GM23248 (cell line): ENCODE data around the gene TRAF2. TPM values are rescaled to one million over a fixed set of nuclear protein-coding genes. Genes with fewer than 3 reads are reported as not detected.

Experiments
- DNase-seq: peaks from one replicate; pipeline ENCODE4 v3.0.0-alpha.2; 2015
- H2AFZ ChIP-seq: fragments of 200-600 bp; sonication (generic); 2 replicates; pipeline ENCODE4 v1.6.1; 2016; ENCODE audit warnings: antibody characterized with exemption
- H3F3A ChIP-seq: fragments of 200-600 bp; sonication (generic); 2 replicates; pipeline ENCODE4 v1.6.1; 2016; ENCODE audit warnings: mild to moderate bottlenecking, antibody characterized with exemption, mixed run types; ENCODE audit not compliant: insufficient read depth
- H3K27ac ChIP-seq: fragments of 200-600 bp; sonication (generic); 2 replicates; pipeline ENCODE4 v1.5.1; 2016; ENCODE audit warnings: mild to moderate bottlenecking
- H3K27me3 ChIP-seq: fragments of 200-600 bp; sonication (generic); replicated peaks from 2 replicates; pipeline ENCODE4 v1.6.1; 2016; ENCODE audit warnings: mild to moderate bottlenecking; ENCODE audit not compliant: insufficient read depth
- H3K36me3 ChIP-seq: fragments of 200-600 bp; sonication (generic); 2 replicates; pipeline ENCODE4 v1.6.1; 2016; ENCODE audit warnings: low read depth, mild to moderate bottlenecking
- H3K4me1 ChIP-seq: fragments of 200-600 bp; sonication (generic); 2 replicates; pipeline ENCODE4 v1.6.1; 2016; ENCODE audit warnings: mild to moderate bottlenecking; ENCODE audit not compliant: insufficient read depth
- H3K4me2 ChIP-seq: fragments of 200-600 bp; sonication (generic); one replicate; pipeline ENCODE4 v1.6.1; 2016; ENCODE audit warnings: mild to moderate bottlenecking; ENCODE audit not compliant: unreplicated experiment
- H3K4me3 ChIP-seq: fragments of 200-600 bp; sonication (generic); 2 replicates; pipeline ENCODE4 v1.5.1; 2016; ENCODE audit warnings: mild to moderate bottlenecking
- H3K79me2 ChIP-seq: fragments of 200-600 bp; sonication (generic); 2 replicates; pipeline ENCODE4 v1.6.1; 2016; ENCODE audit warnings: mild to moderate bottlenecking; ENCODE audit not compliant: insufficient read depth
- H3K9ac ChIP-seq: fragments of 200-600 bp; sonication (generic); 2 replicates; pipeline ENCODE4 v1.6.1; 2016; ENCODE audit warnings: mild to moderate bottlenecking
- H3K9me2 ChIP-seq: fragments of 200-600 bp; sonication (generic); 2 replicates; pipeline ENCODE4 v1.6.1; 2016; ENCODE audit warnings: mixed run types, mild to moderate bottlenecking, moderate library complexity; ENCODE audit not compliant: insufficient read depth
- H3K9me3 ChIP-seq: fragments of 200-600 bp; sonication (generic); one replicate; pipeline ENCODE4 v1.6.1; 2017; ENCODE audit warnings: low read depth
- H4K20me1 ChIP-seq: fragments of 200-600 bp; sonication (generic); 2 replicates; pipeline ENCODE4 v1.6.0; 2016; ENCODE audit not compliant: insufficient read depth
- EZH2 ChIP-seq: fragments of 200-600 bp; sonication (generic); IDR thresholded peaks from 2 replicates; pipeline ENCODE4 v1.6.1; 2018; ENCODE audit warnings: antibody characterized with exemption, mild to moderate bottlenecking; ENCODE audit not compliant: insufficient read depth, poor library complexity, severe bottlenecking
- EZH2phosphoT487 ChIP-seq: fragments of 200-600 bp; sonication (generic); IDR thresholded peaks from 2 replicates; pipeline ENCODE4 v1.6.1; 2018; ENCODE audit warnings: antibody characterized with exemption, moderate library complexity, mild to moderate bottlenecking, low read depth; ENCODE audit not compliant: insufficient read depth
- WGBS, 2 experiments: methylation state at CpG; one replicate each; pipeline ENCODE4 v1.1.6; 2015 to 2017; ENCODE audit warnings: low lambda C conversion rate in 2 of 2, low coverage in 1 of 2; ENCODE audit errors: missing lambda C conversion rate in 2 of 2; 5-methylcytosine and 5-hydroxymethylcytosine counted together
- in situ Hi-C: fragments of 300-500 bp; cut with MboI; formaldehyde crosslinking; loops from 2 replicates; pipeline ENCODE4 v1.15.0; 2020
- polyA plus RNA-seq: library from polyadenylated mRNA; unstranded; fragments of >200 nt; fragmentation: Nextera tagmentation; extraction: Ambion mirVana; gene quantifications from 2 replicates; pipeline ENCODE4 v1.2.1, GENCODE V29; 2016
- total RNA-seq: library from RNA; depleted of rRNA; stranded (reverse); fragments of >200 nt; shearing (Covaris generic); gene quantifications from 2 replicates; pipeline ENCODE4 v1.2.3, GENCODE V29; 2014

TRAF2 gene
- total and polyA plus RNA-seq, 2 experiments from 2014 or later, result 8.1 to 15.0 TPM

DNA sequence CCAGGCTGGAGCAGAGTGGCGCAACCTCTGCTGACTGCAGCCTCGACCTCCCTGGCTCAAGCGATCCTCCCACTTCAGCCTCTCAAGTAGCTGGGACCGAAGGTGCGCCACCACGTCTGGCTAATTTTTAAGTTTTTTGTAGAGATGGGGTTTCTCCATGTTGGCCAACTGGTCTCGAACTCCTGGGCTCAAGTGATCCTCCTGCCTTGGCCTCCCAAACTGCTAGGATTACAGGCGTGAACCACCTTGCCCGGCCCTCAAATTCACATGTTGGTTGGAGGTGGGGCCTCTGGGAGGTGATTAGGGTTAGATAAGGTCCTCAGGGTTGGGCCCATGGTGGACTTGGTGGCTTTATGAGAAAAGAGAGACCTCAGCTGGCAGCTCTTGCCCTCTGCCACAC is 75.8 kb downstream of the TRAF2 start:
- in situ Hi-C loops, result no loop called here
- 84 to 85% methylated on average over 9 of the region's 9 CpGs for WGBS, 2 experiments
- no peak for DNase-seq

DNA sequence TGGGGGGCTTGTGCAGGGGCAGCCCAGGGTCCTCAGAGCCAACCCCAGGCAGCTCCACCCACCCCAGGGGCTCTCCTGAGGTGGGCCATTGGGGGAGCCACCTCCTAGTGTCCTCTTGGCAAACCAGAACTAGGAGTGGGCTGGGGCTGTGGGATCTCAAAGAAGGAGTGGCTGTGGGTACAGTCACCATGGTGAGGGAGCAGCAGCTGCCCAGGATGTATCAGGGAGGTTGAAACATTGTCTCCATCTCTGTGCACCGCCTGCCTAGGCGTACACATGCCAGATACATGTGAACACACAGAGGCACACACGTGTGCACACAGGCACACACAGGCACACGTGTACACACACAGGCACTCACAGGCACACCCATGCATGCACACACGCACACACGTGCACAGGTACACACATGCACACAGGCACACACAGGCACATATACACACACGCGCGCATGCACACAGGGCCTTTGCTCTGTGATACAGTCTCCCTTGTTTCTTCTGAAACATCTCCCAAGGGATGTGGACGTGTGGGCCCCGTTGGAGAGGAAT is 76.5 kb downstream of the TRAF2 start:
- 67 to 69% methylated on average over 11 of the region's 11 CpGs for WGBS, 2 experiments
- in situ Hi-C loops, result no loop called here

More for the DNA sequence above, 75.8 kb downstream of the TRAF2 start:
- Histone ChIP-seq H3K36me3 (no peaks in the 10 kb centered on the region), H3K4me1 (no peaks in the 10 kb centered on the region), H3K4me3 (no peak overlapping the region), H3K9me2 (no peaks in the 10 kb centered on the region), H3F3A (no peaks in the 10 kb centered on the region), H2AFZ (no peak overlapping the region), H3K27me3 (no peaks in the 10 kb centered on the region), H3K27ac (no peak overlapping the region), H3K9ac (no peak overlapping the region), H4K20me1 (no peaks in the 10 kb centered on the region), H3K79me2 (no peaks in the 10 kb centered on the region), H3K4me2 (no peak overlapping the region), H3K9me3 (no peaks in the 10 kb centered on the region)
- TF ChIP-seq EZH2 (no peak), EZH2phosphoT487 (no peak)

DNA sequence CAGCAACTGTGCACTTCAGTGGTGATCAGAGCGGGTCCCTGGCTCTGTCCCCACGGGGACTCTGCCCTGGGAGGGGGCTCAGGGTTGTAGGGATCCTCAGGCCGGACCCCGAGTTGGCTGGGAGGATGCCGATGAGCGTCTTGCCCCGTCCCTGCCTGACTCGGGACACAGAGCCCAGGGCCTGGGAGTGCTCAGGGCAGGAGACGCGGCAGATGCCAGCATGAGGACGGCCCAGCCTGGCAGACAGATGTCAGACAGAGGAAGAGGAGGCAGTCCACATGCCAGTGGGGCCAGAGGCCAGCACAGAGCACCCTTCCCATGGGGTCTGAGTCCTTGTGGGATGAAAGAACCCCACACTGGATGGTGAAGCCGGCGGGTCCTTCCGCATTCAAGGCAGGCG is 77.0 kb downstream of the TRAF2 start:
- H3K9ac ChIP-seq, result no peak overlapping the region
- no peak for DNase-seq
- 51 to 60% methylated on average over 15 of the region's 15 CpGs for WGBS, 2 experiments
- H3K4me2 ChIP-seq, result no peak overlapping the region
- H4K20me1 ChIP-seq, result no peaks in the 10 kb centered on the region
- TF ChIP-seq EZH2phosphoT487 (no peak), EZH2 (no peak)
- no peak overlapping the region for H3K27ac ChIP-seq
- in situ Hi-C loops, result no loop called here
- H3K36me3 ChIP-seq, result no peaks in the 10 kb centered on the region
- H3K79me2 ChIP-seq, result no peaks in the 10 kb centered on the region
- H3K4me1 ChIP-seq, result no peaks in the 10 kb centered on the region
- no peaks in the 10 kb centered on the region for H3K9me3 ChIP-seq
- no peaks in the 10 kb centered on the region for H3K27me3 ChIP-seq
- no peak overlapping the region for H3K4me3 ChIP-seq
- H3F3A ChIP-seq, result no peaks in the 10 kb centered on the region
- no peaks in the 10 kb centered on the region for H3K9me2 ChIP-seq
- no peak overlapping the region for H2AFZ ChIP-seq

More for the DNA sequence above, 76.5 kb downstream of the TRAF2 start:
- Histone ChIP-seq H3K36me3 (no peaks in the 10 kb centered on the region), H3F3A (no peaks in the 10 kb centered on the region), H3K9me2 (no peaks in the 10 kb centered on the region), H3K4me2 (no peak overlapping the region), H3K27me3 (no peaks in the 10 kb centered on the region), H3K9me3 (no peaks in the 10 kb centered on the region), H3K4me3 (no peak overlapping the region), H3K4me1 (no peaks in the 10 kb centered on the region), H3K9ac (no peak overlapping the region), H3K27ac (no peak overlapping the region), H3K79me2 (no peaks in the 10 kb centered on the region), H2AFZ (no peak overlapping the region), H4K20me1 (no peaks in the 10 kb centered on the region)
- TF ChIP-seq EZH2, result no peak
- no peak for TF ChIP-seq EZH2phosphoT487
- DNase-seq, result no peak

DNA sequence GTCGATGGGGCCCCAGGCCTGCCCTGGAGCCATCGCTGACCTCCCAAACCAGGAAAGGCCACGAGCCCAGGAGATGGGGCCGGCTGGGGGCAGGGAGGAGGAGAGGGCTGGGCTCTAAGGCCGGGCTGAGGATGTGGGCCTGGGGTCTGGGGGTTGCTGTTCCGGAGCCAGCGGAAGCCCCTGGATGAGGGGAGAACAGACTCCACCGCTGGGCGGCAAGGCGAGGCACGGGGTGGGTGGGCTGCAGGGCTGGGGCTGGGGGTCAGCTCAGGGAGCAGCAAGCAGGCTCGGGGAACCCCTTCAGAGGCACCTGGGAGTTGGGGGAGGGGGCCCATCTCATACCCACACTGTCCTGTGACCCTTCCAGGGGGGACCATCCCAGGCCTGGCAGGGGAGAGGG is 77.4 kb downstream of the TRAF2 start:
- Histone ChIP-seq H3K4me2 (no peak overlapping the region), H3K79me2 (no peaks in the 10 kb centered on the region), H3K9me3 (no peaks in the 10 kb centered on the region), H3K9me2 (no peaks in the 10 kb centered on the region), H3K36me3 (no peaks in the 10 kb centered on the region), H3K4me1 (no peaks in the 10 kb centered on the region), H3K4me3 (no peak overlapping the region), H3K27ac (no peak overlapping the region), H3F3A (no peaks in the 10 kb centered on the region), H2AFZ (no peak overlapping the region), H4K20me1 (no peaks in the 10 kb centered on the region), H3K9ac (no peak overlapping the region), H3K27me3 (no peaks in the 10 kb centered on the region)
- in situ Hi-C loops, result no loop called here
- DNase-seq, result no peak
- 71 to 74% methylated on average over 4 to 12 of the region's 12 CpGs for WGBS, 2 experiments
- TF ChIP-seq EZH2phosphoT487 (no peak), EZH2 (no peak)
